GM13977 (cell line): ENCODE measurements around the gene ECE2.

Experiments
- DNase-seq: peaks from one replicate; pipeline ENCODE4 v3.0.0; 2012; ENCODE audit warnings: low spot score
- CTCF ChIP-seq: IDR thresholded peaks from 2 replicates; pipeline ENCODE4 v1.5.1; 2012; ENCODE audit warnings: mild to moderate bottlenecking, control low read depth; ENCODE audit not compliant: insufficient read depth; ENCODE audit errors: extremely low read depth, missing control alignments
- in situ Hi-C: fragments of 300-500 bp; cut with MboI; formaldehyde crosslinking; loops from one replicate; pipeline ENCODE4 v1.12.0; 2022; ENCODE audit warnings: low sequenced_read_pairs, low pct_unique_long_range_greater_than_20kb, mixed read lengths, inconsistent platforms; ENCODE audit not compliant: unreplicated experiment

Gene ECE2

GRCh38 chr3:184248454-184249411, 27.1 kb upstream of the ECE2 start, which contains the start of gene ALG3:
Gene ALG3, minus strand, starts transcription at chr3:184248962. Its CDS starts 22 bp downstream, at chr3:184248940.
- TF ChIP-seq CTCF, result no peak
- in situ Hi-C loops, result loop anchor here (25.0 kb wide), 1 partner anchor 361 kb away; the partner anchor contains the start of gene PARL
- DNase-seq, result peak; percentile 88

GRCh38 chr3:184249412-184250166, 26.2 kb upstream of the ECE2 start, which contains the start of gene EEF1AKMT4:
Gene EEF1AKMT4, plus strand, starts transcription at chr3:184249672. Its CDS starts 23 bp downstream, at chr3:184249695.
- DNase-seq, result peak; percentile 97
- in situ Hi-C loops, result loop anchor here (25.0 kb wide), 1 partner anchor 362 kb away; the partner anchor contains the start of gene PARL
- TF ChIP-seq CTCF, result peak; percentile 25

GRCh38 chr3:184250167-184250828, 25.5 kb upstream of the ECE2 start:
- in situ Hi-C loops, result no loop called here
- peak; percentile 89 for TF ChIP-seq CTCF
- peak; percentile 91 for DNase-seq

GRCh38 chr3:184255291-184256039, 20.4 kb upstream of the ECE2 start:
- no peak for DNase-seq
- in situ Hi-C loops, result no loop called here
- TF ChIP-seq CTCF, result no peak

GRCh38 chr3:184257083-184257915, 18.5 kb upstream of the ECE2 start:
- no peak for TF ChIP-seq CTCF
- in situ Hi-C loops, result no loop called here
- no peak for DNase-seq
